ENCODE results near the gene ACRBP. TPM values are rescaled to one million over a fixed set of nuclear protein-coding genes. Genes with fewer than 3 reads are reported as not detected.
A peak's percentile ranks its signal among the peaks of the same experiment; 100 is the strongest.

The ACRBP gene
- polyA plus RNA-seq, 1 donor from 2014 or later: 1.6 TPM

- Histone ChIP-seq H3K9me3 (ENCODE audit: low read length) (no peaks in the 10 kb centered on the region), H3K36me3 (ENCODE audit: insufficient read depth, low read length) (no peaks in the 10 kb centered on the region), H3K4me2 (ENCODE audit: low read length) (peak overlapping the region; percentile 29), H3K79me2 (replicated peaks; ENCODE audit: insufficient read depth, low read length) (peaks cover 33% of the 10 kb centered on the region), H3K27ac (ENCODE audit: low read length) (peak overlapping the region; percentile 89), H4K20me1 (ENCODE audit: insufficient read depth) (peaks cover 14% of the 10 kb centered on the region), H2AFZ (ENCODE audit: low read depth, low read length) (peak overlapping the region; percentile 14), H3K4me3 (ENCODE audit: low read length) (peak overlapping the region; percentile 69), H3K9me2 (ENCODE audit: insufficient read depth, low read length) (no peaks in the 10 kb centered on the region), H3K27me3 (ENCODE audit: insufficient read depth, low read depth, low read length) (no peaks in the 10 kb centered on the region), H3K9ac (ENCODE audit: low read length) (peak overlapping the region; percentile 95), H3F3A (ENCODE audit: insufficient read depth, low read length, poor library complexity, severe bottlenecking) (peaks cover 8% of the 10 kb centered on the region)
- TF ChIP-seq TAF1 (IDR thresholded peaks at IDR 0.05; ENCODE audit: low read depth): peak; percentile 20
- TF ChIP-seq EP300 (conservative IDR thresholded peaks at IDR 0.05; ENCODE audit: poor library complexity, severe bottlenecking): no peak
These were observed 39.3 kb downstream of the ACRBP start for GRCh38 chr12:6607751-6608591.

GRCh38 chr12:6606331-6607131 lies 40.7 kb downstream of the ACRBP start:
- Histone ChIP-seq H3K27ac (ENCODE audit: low read length) (peak overlapping the region; percentile 89), H3K9me3 (ENCODE audit: low read length) (no peaks in the 10 kb centered on the region), H3F3A (ENCODE audit: insufficient read depth, low read length, poor library complexity, severe bottlenecking) (peaks cover 6% of the 10 kb centered on the region), H2AFZ (ENCODE audit: low read depth, low read length) (peak overlapping the region; percentile 45), H3K4me2 (ENCODE audit: low read length) (peak overlapping the region; percentile 59), H3K9ac (ENCODE audit: low read length) (peak overlapping the region; percentile 95), H3K27me3 (ENCODE audit: insufficient read depth, low read depth, low read length) (no peaks in the 10 kb centered on the region), H3K9me2 (ENCODE audit: insufficient read depth, low read length) (no peaks in the 10 kb centered on the region), H3K4me3 (ENCODE audit: low read length) (peak overlapping the region; percentile 69), H3K36me3 (ENCODE audit: insufficient read depth, low read length) (no peaks in the 10 kb centered on the region), H4K20me1 (ENCODE audit: insufficient read depth) (peaks cover 20% of the 10 kb centered on the region), H3K79me2 (replicated peaks; ENCODE audit: insufficient read depth, low read length) (peaks cover 47% of the 10 kb centered on the region)
- TF ChIP-seq EP300 (conservative IDR thresholded peaks at IDR 0.05; ENCODE audit: poor library complexity, severe bottlenecking) (no peak), EZH2 (IDR thresholded peaks at IDR 0.05; ENCODE audit: borderline replicate concordance, insufficient read depth, low read length, poor library complexity, severe bottlenecking) (no peak), POLR2AphosphoS5 (IDR thresholded peaks at IDR 0.05) (no peak), RAD21 (conservative IDR thresholded peaks at IDR 0.05) (no peak), TAF1 (IDR thresholded peaks at IDR 0.05; ENCODE audit: low read depth) (no peak), MXI1 (conservative IDR thresholded peaks at IDR 0.05; ENCODE audit: poor library complexity, severe bottlenecking) (no peak), REST (IDR thresholded peaks at IDR 0.05; ENCODE audit: borderline replicate concordance) (no peak), SMC3 (conservative IDR thresholded peaks at IDR 0.05; ENCODE audit: poor library complexity) (no peak), CTCF (IDR thresholded peaks at IDR 0.05; ENCODE audit: poor library complexity, severe bottlenecking) (no peak)

All from neural cell (in vitro differentiated cells).